Measurements from ENCODE around the gene SEC63.
A peak's percentile ranks its signal among the peaks of the same experiment; 100 is the strongest.
"Not testable (repeated sequence)": the region's sequence is repeated elsewhere in the genome, so short reads cannot be mapped to it uniquely, and the experiment has no call there.

Gene SEC63

GRCh38 chr6:107926697-107927544 lies 31.1 kb downstream of the SEC63 start:
- DNase-seq = not testable (repeated sequence)

- no peak for DNase-seq
These were observed 40.3 kb downstream of the SEC63 start for GRCh38 chr6:107917451-107918375.

- DNase-seq = not testable (repeated sequence)
These were observed 41.0 kb downstream of the SEC63 start for GRCh38 chr6:107916961-107917360.

GRCh38 chr6:107911692-107912091 lies 46.3 kb downstream of the SEC63 start:
- DNase-seq = no peak

- DNase-seq = no peak
These were observed 63.1 kb downstream of the SEC63 start for GRCh38 chr6:107894809-107895396.

- DNase-seq = not testable (repeated sequence)
These were observed 67.6 kb downstream of the SEC63 start for GRCh38 chr6:107890431-107890830.

GRCh38 chr6:107885950-107886349 lies 72.1 kb downstream of the SEC63 start:
- not testable (repeated sequence) for DNase-seq

GRCh38 chr6:107879941-107880340 lies 78.1 kb downstream of the SEC63 start:
- DNase-seq = no peak

- no peak for DNase-seq
These were observed 80.0 kb downstream of the SEC63 start for GRCh38 chr6:107877968-107878367.

- no peak for DNase-seq
These were observed 86.0 kb downstream of the SEC63 start for GRCh38 chr6:107871976-107872375.

- not testable (repeated sequence) for DNase-seq
These were observed 86.5 kb downstream of the SEC63 start for GRCh38 chr6:107871512-107871911.

GRCh38 chr6:107871016-107871415 lies 87.0 kb downstream of the SEC63 start:
- DNase-seq = no peak

- DNase-seq = no peak
These were observed 87.6 kb downstream of the SEC63 start for GRCh38 chr6:107870381-107870780.

- DNase-seq = no peak
These were observed 88.1 kb downstream of the SEC63 start for GRCh38 chr6:107869871-107870270.

- DNase-seq = no peak
These were observed 89.0 kb downstream of the SEC63 start for GRCh38 chr6:107868867-107869611.

GRCh38 chr6:107867302-107867615 lies 90.7 kb downstream of the SEC63 start:
- no peak for DNase-seq

GRCh38 chr6:107866606-107867301 lies 91.3 kb downstream of the SEC63 start:
- peak; percentile 35 for DNase-seq

GRCh38 chr6:107864226-107865127 lies 93.5 kb downstream of the SEC63 start:
- no peak for DNase-seq

- no peak for DNase-seq
These were observed 95.6 kb downstream of the SEC63 start for GRCh38 chr6:107862383-107862782.

- DNase-seq = not testable (repeated sequence)
These were observed 97.0 kb downstream of the SEC63 start for GRCh38 chr6:107860963-107861362.

GRCh38 chr6:107860144-107860543 lies 97.9 kb downstream of the SEC63 start:
- DNase-seq = not testable (repeated sequence)

Data from NCI-H1694 (cell line).